Adrenal gland (tissue), 5 donors: ENCODE data around the gene FOXN3.

ENCODE experiments used
- POLR2A ChIP-seq, 2 donors: fragments of 450-650 bp; IDR thresholded peaks; one replicate each; pipeline ENCODE4 v1.6.1; 2017; ENCODE audit warnings: antibody characterized with exemption in 2 of 2, mild to moderate bottlenecking in 2 of 2, moderate library complexity in 1 of 2
- TF ChIP-seq, protein P1 (sequence below), 6 experiments: fragments of 450-650 bp in 4 of 6; fragments of 200-600 bp in 2 of 6; sonication (generic) in 1 of 6; IDR thresholded peaks; 1 replicate in 5 of 6; 2 replicates in 1 of 6; pipeline versions ENCODE4 v1.5.1 to v1.8.0; 2016 to 2021; ENCODE audit warnings: antibody characterized with exemption in 6 of 6, mild to moderate bottlenecking in 2 of 6, moderate library complexity in 1 of 6
- donor health status: DM: no; HTN: no; CAD: no.

DNA sequence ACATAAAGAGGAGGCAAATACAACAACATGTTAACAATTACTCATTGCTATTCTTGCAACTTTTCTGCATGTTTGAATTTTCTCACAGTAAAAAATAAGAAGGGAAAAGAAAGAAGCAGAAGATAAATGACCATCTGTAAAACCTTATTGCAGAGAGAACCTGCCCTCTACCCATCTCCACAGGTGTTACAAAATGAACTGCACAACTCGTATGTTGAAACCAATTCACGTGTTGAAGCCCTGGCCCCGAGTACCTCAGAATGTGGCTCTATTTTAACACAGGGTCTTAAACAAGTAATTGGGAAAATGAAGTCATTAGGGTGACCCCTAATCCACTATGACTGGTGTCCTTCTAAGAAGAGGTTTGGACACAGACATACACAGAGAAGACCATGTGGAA lies 39.5 kb downstream of the FOXN3 start:
- TF ChIP-seq, protein P1, sequence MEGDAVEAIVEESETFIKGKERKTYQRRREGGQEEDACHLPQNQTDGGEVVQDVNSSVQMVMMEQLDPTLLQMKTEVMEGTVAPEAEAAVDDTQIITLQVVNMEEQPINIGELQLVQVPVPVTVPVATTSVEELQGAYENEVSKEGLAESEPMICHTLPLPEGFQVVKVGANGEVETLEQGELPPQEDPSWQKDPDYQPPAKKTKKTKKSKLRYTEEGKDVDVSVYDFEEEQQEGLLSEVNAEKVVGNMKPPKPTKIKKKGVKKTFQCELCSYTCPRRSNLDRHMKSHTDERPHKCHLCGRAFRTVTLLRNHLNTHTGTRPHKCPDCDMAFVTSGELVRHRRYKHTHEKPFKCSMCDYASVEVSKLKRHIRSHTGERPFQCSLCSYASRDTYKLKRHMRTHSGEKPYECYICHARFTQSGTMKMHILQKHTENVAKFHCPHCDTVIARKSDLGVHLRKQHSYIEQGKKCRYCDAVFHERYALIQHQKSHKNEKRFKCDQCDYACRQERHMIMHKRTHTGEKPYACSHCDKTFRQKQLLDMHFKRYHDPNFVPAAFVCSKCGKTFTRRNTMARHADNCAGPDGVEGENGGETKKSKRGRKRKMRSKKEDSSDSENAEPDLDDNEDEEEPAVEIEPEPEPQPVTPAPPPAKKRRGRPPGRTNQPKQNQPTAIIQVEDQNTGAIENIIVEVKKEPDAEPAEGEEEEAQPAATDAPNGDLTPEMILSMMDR (IDR thresholded peaks at IDR 0.05) = no peak
- no peak for TF ChIP-seq POLR2A (IDR thresholded peaks at IDR 0.05)
